Endothelial cell (in vitro differentiated cells): ENCODE measurements around the gene E2F1. TPM values are rescaled to one million over a fixed set of nuclear protein-coding genes. Genes with fewer than 3 reads are reported as not detected.
"Not testable (repeated sequence)": the region's sequence is repeated elsewhere in the genome, so short reads cannot be mapped to it uniquely, and the experiment has no call there.

Source experiments
- DNase-seq: peaks from one replicate; pipeline ENCODE4 v3.0.0; 2021; ENCODE audit warnings: low spot score
- H3K27ac Mint-ChIP-seq: one replicate; pipeline ENCODE4 v1.8.0; 2021; ENCODE audit warnings: mixed read lengths, inconsistent platforms; ENCODE audit not compliant: unreplicated experiment
- H3K27me3 Mint-ChIP-seq: one replicate; pipeline ENCODE4 v1.8.0; 2021; ENCODE audit warnings: mild to moderate bottlenecking, moderate library complexity, mixed read lengths, inconsistent platforms; ENCODE audit not compliant: unreplicated experiment
- H3K36me3 Mint-ChIP-seq: one replicate; pipeline ENCODE4 v1.8.0; 2021; ENCODE audit warnings: mild to moderate bottlenecking, low read depth, mixed read lengths, inconsistent platforms; ENCODE audit not compliant: unreplicated experiment
- H3K4me1 Mint-ChIP-seq: one replicate; pipeline ENCODE4 v1.8.0; 2021; ENCODE audit warnings: mild to moderate bottlenecking, mixed read lengths, inconsistent platforms; ENCODE audit not compliant: unreplicated experiment
- H3K4me3 Mint-ChIP-seq: one replicate; pipeline ENCODE4 v1.8.0; 2021; ENCODE audit warnings: mild to moderate bottlenecking, mixed read lengths, inconsistent platforms; ENCODE audit not compliant: unreplicated experiment
- H3K9me3 Mint-ChIP-seq: one replicate; pipeline ENCODE4 v1.8.0; 2021; ENCODE audit warnings: mixed read lengths, inconsistent platforms; ENCODE audit not compliant: unreplicated experiment
- total RNA-seq: library from RNA; stranded (reverse); fragmentation: NEBNext Ultra II Directional; extraction: Animal tissue kit (Norgen Biotek cat#: 25700); gene quantifications from one replicate; pipeline ENCODE4 v1.2.1, GENCODE V29; 2021; ENCODE audit not compliant: unreplicated experiment
- TF ChIP-seq, protein P1 (sequence below): fragments of 200-600 bp; sonication (generic); IDR thresholded peaks from one replicate; pipeline ENCODE4 v1.5.0; 2021; ENCODE audit warnings: antibody characterized with exemption; ENCODE audit not compliant: unreplicated experiment

The E2F1 gene
- total RNA-seq, 1 donor from 2014 or later, result 6.7 TPM

DNA sequence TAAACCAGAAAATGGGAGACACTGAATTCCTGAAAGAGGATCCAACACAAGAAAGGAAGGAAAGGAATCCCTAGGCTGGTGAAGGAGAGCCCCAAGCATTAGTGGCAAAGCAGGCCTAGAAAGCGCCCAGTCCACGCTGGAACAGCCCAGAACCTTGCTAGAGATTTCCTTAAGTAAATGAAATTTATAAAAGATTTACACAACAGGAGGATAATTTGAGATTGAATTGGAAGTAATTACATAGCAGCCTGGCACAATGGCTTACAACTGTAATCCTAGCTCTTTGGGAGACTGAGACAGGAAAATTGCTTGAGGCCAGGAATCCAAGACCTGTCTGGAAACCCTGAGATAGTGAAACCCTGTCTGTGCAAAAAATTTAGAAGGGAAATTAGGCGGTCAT is 50.8 kb downstream of the E2F1 start:
- Mint-ChIP-seq H3K36me3 (peaks cover 31% of the 10 kb centered on the region), H3K9me3 (no peaks in the 10 kb centered on the region), H3K4me3 (no peak overlapping the region), H3K27me3 (no peaks in the 10 kb centered on the region), H3K4me1 (no peaks in the 10 kb centered on the region), H3K27ac (no peak overlapping the region)
- DNase-seq, result no peak
- TF ChIP-seq, protein P1, sequence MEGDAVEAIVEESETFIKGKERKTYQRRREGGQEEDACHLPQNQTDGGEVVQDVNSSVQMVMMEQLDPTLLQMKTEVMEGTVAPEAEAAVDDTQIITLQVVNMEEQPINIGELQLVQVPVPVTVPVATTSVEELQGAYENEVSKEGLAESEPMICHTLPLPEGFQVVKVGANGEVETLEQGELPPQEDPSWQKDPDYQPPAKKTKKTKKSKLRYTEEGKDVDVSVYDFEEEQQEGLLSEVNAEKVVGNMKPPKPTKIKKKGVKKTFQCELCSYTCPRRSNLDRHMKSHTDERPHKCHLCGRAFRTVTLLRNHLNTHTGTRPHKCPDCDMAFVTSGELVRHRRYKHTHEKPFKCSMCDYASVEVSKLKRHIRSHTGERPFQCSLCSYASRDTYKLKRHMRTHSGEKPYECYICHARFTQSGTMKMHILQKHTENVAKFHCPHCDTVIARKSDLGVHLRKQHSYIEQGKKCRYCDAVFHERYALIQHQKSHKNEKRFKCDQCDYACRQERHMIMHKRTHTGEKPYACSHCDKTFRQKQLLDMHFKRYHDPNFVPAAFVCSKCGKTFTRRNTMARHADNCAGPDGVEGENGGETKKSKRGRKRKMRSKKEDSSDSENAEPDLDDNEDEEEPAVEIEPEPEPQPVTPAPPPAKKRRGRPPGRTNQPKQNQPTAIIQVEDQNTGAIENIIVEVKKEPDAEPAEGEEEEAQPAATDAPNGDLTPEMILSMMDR, result no peak

DNA sequence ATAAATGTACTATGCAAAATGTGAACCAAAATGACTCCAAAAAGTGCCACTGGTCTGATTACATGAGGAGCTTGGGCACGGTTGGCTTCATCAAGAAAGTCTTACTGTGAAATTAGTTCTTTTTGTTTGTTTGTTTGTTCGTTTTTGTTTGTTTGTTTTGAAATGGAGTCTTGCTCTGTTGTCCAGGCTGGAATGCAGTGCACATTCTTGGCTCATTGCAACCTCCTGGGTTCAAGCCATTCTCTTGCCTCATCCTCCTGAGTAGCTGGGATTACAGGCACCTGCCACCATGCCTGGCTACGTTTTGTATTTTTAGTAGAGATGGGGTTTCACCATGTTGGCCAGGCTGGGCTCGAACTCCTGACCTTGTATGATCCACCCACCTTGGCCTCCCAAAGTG is 54.3 kb downstream of the E2F1 start:
- H3K36me3 Mint-ChIP-seq, result peaks cover 16% of the 10 kb centered on the region
- H3K4me1 Mint-ChIP-seq, result not testable (repeated sequence)

DNA sequence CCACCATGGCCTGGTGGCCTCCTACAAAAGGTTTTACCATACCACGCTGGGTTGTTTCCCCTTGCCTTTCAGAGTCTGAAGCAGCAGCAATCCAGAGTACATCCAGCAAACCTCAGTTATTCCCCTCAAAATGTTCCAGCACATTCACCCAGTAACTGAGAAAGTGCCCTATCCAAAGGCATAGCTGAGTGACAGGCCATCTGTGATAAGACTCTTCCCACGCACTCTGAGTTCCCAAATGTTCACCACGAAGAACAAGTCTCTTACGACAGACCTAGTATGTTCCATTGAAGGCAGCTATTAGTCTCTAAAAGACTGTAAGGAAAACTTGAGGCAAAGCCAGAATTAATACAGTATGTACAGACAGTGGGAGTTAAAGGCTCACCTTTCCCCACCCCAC is 55.7 kb downstream of the E2F1 start:
- H3K27me3 Mint-ChIP-seq, result no peaks in the 10 kb centered on the region
- H3K27ac Mint-ChIP-seq, result no peak overlapping the region
- DNase-seq, result no peak
- H3K4me3 Mint-ChIP-seq, result no peak overlapping the region
- H3K9me3 Mint-ChIP-seq, result no peaks in the 10 kb centered on the region
- H3K36me3 Mint-ChIP-seq, result peaks cover 13% of the 10 kb centered on the region
- H3K4me1 Mint-ChIP-seq, result no peaks in the 10 kb centered on the region
- TF ChIP-seq, protein P1, result no peak

More for the DNA sequence above, 54.3 kb downstream of the E2F1 start:
- not testable (repeated sequence) for H3K4me3 Mint-ChIP-seq, DNase-seq, H3K27ac Mint-ChIP-seq, H3K9me3 Mint-ChIP-seq, H3K27me3 Mint-ChIP-seq

DNA sequence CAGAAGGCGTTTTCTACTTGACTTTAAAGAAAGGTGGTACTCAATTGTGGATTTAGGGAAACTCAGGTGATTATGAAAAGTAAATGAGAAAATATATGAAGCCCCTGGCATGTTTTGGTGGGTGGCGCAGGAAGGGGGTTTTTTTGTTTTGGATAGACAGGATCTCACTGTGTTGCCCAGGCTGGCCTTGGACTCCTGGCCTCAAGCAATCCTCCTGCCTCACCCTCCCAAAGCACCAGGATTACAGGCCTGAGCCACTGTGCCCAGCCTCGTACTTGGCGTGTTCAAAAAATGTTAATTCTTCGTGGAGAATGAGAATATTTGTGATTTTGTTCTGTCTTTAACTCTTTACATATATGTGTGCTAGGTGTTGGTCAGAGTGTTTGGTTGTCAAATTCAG is 56.2 kb downstream of the E2F1 start:
- no peaks in the 10 kb centered on the region for H3K27me3 Mint-ChIP-seq
- H3K9me3 Mint-ChIP-seq, result no peaks in the 10 kb centered on the region
- no peak for DNase-seq
- no peaks in the 10 kb centered on the region for H3K4me1 Mint-ChIP-seq
- peaks cover 15% of the 10 kb centered on the region for H3K36me3 Mint-ChIP-seq
- H3K4me3 Mint-ChIP-seq, result no peak overlapping the region
- H3K27ac Mint-ChIP-seq, result no peak overlapping the region
- TF ChIP-seq, protein P1, result no peak

DNA sequence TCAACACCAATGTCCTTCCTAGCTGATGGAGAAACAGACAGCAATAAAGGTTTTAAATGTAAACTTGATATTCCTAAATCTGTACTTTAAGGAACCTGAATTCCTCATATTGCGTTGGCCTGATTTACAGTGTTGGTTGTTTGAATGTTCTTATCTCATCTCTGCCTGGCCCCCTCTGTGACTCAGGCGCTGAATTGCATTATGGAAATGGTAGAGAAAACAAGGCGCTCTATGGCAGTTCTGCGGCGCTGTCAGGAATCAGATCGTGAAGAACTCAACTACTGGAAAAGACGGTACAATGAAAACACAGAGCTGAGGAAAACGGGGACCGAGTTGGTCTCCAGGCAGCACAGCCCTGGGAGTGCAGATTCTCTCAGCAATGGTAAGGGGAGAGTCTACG is 56.7 kb downstream of the E2F1 start:
- Mint-ChIP-seq H3K4me1 (peaks cover 4% of the 10 kb centered on the region), H3K27ac (no peak overlapping the region), H3K4me3 (no peak overlapping the region), H3K27me3 (no peaks in the 10 kb centered on the region), H3K9me3 (no peaks in the 10 kb centered on the region), H3K36me3 (peaks cover 15% of the 10 kb centered on the region)
- TF ChIP-seq, protein P1, result no peak
- DNase-seq, result no peak
